ENCODE results near the gene ACTR1A. TPM values are rescaled to one million over a fixed set of nuclear protein-coding genes. Genes with fewer than 3 reads are reported as not detected.

The ACTR1A gene
- total and polyA plus RNA-seq, 12 donors, result 68.1 to 154 (median 106) TPM

DNA sequence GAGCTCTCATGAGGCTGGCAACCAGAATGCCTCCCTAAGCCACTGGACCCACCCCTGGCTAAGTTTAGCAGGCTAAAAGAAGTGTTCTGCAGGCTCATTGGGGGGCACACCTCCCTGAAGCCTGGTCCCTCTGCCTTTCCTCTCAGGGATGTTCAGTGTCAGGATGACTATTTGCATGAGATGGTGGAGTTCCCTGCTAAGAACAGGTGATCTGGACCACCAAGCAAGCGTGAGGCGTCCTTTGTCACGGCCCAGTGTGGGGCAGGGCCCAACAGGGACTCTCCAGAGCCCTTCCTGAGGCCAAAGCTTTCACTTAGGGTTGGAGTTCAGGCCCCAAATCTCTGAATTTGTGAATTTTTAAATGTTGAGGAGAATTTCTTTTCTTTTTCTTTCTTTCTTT is 13.2 kb upstream of the ACTR1A start:
- 93 to 97% (median 94%) methylated on average over 3 of the region's 3 CpGs for WGBS, 4 donors
- H3K4me1 ChIP-seq (replicated peaks in 1 of 2), result no peaks in the 10 kb centered on the region
- peaks cover 0 to 34% of the 10 kb centered on the region in 2 donors for H3K36me3 ChIP-seq (replicated peaks in 1 of 2)
- no peak overlapping the region for H3K27ac ChIP-seq
- DNase-seq, result no peak
- TF ChIP-seq, protein P1, sequence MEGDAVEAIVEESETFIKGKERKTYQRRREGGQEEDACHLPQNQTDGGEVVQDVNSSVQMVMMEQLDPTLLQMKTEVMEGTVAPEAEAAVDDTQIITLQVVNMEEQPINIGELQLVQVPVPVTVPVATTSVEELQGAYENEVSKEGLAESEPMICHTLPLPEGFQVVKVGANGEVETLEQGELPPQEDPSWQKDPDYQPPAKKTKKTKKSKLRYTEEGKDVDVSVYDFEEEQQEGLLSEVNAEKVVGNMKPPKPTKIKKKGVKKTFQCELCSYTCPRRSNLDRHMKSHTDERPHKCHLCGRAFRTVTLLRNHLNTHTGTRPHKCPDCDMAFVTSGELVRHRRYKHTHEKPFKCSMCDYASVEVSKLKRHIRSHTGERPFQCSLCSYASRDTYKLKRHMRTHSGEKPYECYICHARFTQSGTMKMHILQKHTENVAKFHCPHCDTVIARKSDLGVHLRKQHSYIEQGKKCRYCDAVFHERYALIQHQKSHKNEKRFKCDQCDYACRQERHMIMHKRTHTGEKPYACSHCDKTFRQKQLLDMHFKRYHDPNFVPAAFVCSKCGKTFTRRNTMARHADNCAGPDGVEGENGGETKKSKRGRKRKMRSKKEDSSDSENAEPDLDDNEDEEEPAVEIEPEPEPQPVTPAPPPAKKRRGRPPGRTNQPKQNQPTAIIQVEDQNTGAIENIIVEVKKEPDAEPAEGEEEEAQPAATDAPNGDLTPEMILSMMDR (IDR thresholded peaks at IDR 0.05), result no peak
- TF ChIP-seq POLR2A (IDR thresholded peaks at IDR 0.05), result no peak
- no peaks in the 10 kb centered on the region for H3K9me3 ChIP-seq (replicated peaks in 1 of 3)
- intact Hi-C loops (cut with DNase I), result no loop called here
- no peak overlapping the region for H3K4me3 ChIP-seq
- no peaks in the 10 kb centered on the region for H3K27me3 ChIP-seq

DNA sequence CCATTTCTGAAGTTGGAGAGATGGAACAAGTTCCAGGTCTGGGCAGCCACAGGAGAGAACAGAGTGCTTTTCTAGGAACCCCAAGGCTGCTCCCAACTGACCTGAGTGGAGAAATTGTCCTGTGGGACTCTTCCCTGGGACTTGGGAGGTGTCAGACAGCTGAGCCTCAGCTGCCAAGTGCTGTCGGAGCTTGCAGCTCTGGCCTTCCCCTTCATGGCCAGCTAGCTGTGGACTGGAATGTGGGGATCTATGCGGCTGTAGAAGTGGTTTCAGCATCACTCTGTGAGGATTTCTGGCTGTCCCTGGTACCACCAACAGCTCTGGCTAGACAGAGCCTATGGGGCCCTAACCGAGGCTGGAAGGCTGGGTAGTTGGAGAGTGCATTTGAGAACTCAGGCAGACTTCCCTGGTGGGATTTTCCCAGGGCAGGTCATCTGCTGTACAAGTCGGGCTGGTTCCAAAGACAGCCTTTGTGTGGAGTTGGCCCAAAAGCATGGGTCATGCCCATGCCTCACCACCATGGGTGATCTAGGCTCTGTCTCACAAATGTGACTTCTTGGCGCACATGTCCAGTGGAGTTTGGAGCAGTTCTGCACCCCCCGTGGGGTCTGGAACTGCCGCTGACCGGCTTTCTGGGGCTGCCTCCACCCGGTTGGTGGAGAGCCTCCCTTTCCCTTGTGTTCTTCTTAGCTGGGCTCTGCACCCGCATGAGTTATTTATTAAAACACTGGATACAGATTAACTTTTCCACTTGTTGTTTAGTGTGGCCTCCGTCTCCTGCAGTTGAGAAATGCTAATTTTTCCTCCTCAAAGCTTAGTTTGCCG is 12.2 kb upstream of the ACTR1A start:
- H3K36me3 ChIP-seq (replicated peaks in 1 of 2), result peaks cover 0 to 42% of the 10 kb centered on the region in 2 donors
- no peaks in the 10 kb centered on the region for H3K9me3 ChIP-seq (replicated peaks in 1 of 3)
- no peaks in the 10 kb centered on the region for H3K27me3 ChIP-seq
- H3K27ac ChIP-seq, result no peak overlapping the region
- TF ChIP-seq POLR2A (IDR thresholded peaks at IDR 0.05), result no peak
- TF ChIP-seq, protein P1 (IDR thresholded peaks at IDR 0.05), result no peak
- H3K4me1 ChIP-seq (replicated peaks in 1 of 2), result no peaks in the 10 kb centered on the region
- intact Hi-C loops (cut with DNase I), result no loop called here
- no peak overlapping the region for H3K4me3 ChIP-seq
- no peak for DNase-seq
- WGBS, 4 donors, result 91 to 95% (median 92%) methylated on average over 9 to 12 of the region's 12 CpGs

DNA sequence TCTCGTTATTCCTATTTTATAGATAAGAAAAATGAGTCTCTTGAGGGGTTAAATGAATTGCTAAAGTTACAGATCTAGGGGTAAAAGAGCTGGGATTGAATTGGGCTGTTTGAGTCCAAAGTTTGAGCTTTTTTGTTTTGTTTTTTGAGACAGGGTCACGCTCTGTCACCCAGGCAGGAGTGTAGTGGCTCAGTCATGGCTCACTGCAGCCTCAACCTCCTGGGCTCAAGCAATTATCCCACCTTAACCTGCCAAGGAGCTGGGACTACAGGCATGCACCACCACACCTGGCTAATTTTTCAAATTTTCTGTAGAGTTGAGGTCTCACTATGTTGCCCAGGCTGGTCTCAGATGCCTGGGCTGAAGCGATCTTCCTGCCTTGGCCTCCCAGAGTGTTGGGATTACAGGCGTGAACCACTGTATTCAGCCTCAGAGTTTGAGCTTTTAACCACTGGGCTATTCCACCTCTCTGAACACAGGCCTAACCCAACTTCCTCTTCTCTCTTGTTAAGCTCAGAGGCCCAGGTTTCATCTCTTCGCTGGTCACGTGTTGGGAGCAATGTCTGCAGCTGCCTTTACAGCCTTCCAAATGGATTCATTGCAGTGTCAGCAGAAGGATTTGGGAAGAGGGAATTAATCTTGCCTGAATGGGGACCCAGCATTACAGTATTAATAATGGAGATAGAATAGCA is 9.2 kb upstream of the ACTR1A start:
- intact Hi-C loops (cut with DNase I), result no loop called here
- H3K9me3 ChIP-seq (replicated peaks in 1 of 3), result no peaks in the 10 kb centered on the region
- TF ChIP-seq, protein P1 (IDR thresholded peaks at IDR 0.05), result no peak
- no peak for TF ChIP-seq POLR2A (IDR thresholded peaks at IDR 0.05)
- peaks cover 0 to 50% of the 10 kb centered on the region in 2 donors for H3K36me3 ChIP-seq (replicated peaks in 1 of 2)
- H3K4me3 ChIP-seq, result no peak overlapping the region
- no peak overlapping the region for H3K27ac ChIP-seq
- H3K27me3 ChIP-seq, result no peaks in the 10 kb centered on the region
- DNase-seq, result peak in 1 of 7 donors; percentile 7
- no peaks in the 10 kb centered on the region for H3K4me1 ChIP-seq (replicated peaks in 1 of 2)
- WGBS, 4 donors, result 82 to 88% (median 86%) methylated on average over 6 of the region's 6 CpGs

DNA sequence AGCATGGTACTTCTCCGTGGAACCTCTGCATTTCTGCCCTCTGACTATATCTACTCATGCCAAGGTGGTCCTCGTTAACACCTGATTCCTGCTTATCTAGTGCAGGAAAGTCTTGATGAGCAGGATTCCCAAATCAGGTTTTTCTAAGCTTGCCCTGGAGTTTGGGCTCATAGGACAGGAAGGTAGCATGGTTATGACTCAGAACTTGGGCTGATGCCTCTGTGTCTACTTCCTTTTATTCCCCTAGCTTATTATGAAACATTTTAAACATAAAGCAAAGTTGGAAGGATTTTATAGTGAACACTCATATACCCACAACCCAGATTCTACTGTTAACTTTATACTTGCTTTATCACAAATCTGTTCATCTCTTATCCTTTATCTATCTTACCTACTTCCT is 6.9 kb upstream of the ACTR1A start:
- peaks cover 0 to 43% of the 10 kb centered on the region in 2 donors for H3K36me3 ChIP-seq (replicated peaks in 1 of 2)
- no peaks in the 10 kb centered on the region for H3K9me3 ChIP-seq (replicated peaks in 1 of 3)
- H3K4me3 ChIP-seq, result no peak overlapping the region
- no peak for TF ChIP-seq POLR2A (IDR thresholded peaks at IDR 0.05)
- TF ChIP-seq, protein P1 (IDR thresholded peaks at IDR 0.05), result no peak
- H3K27me3 ChIP-seq, result no peaks in the 10 kb centered on the region
- no peak overlapping the region for H3K27ac ChIP-seq
- DNase-seq, result peak in 1 of 7 donors; percentile 22
- peaks cover 0 to 8% of the 10 kb centered on the region in 2 donors for H3K4me1 ChIP-seq (replicated peaks in 1 of 2)
- intact Hi-C loops (cut with DNase I), result loop anchor here in 1 of 2 donors (5.0 kb wide), 1 partner anchor 73 kb away; no protein-coding TSS in a partner anchor
- 38 to 100% (median 62%) methylated on average over 2 of the region's 2 CpGs for WGBS, 4 donors

Data from adrenal gland (tissue), 12 donors.